Body of pancreas (tissue), 4 donors: ENCODE measurements around the gene MKRN3.

ENCODE experiments used
- CTCF ChIP-seq, 7 experiments: fragments of 450-650 bp in 4 of 7; fragments of 200-600 bp in 3 of 7; sonication (generic) in 3 of 7; IDR thresholded peaks; one replicate each; pipeline ENCODE4 v1.5.1; 2016 to 2019; ENCODE audit warnings: antibody characterized with exemption in 7 of 7
- POLR2A ChIP-seq, 3 donors: fragments of 450-650 bp; IDR thresholded peaks; one replicate each; pipeline ENCODE4 v1.6.1; 2016; ENCODE audit warnings: antibody characterized with exemption in 3 of 3, mild to moderate bottlenecking in 2 of 3

- TF ChIP-seq CTCF (IDR thresholded peaks at IDR 0.05) (no peak), POLR2A (IDR thresholded peaks at IDR 0.05) (no peak)
Observed at GRCh38 chr15:23566651-23567050, 1.2 kb downstream of the MKRN3 start.
